NCI-H345 treated with DMSO at 0.1 percent for 48 hours (cell line): ENCODE measurements around the gene SLC39A11.
"Not testable (repeated sequence)": the region's sequence is repeated elsewhere in the genome, so short reads cannot be mapped to it uniquely, and the experiment has no call there.

Experiments used
- DNase-seq: peaks from one replicate; lab custom pipeline; 2025; ENCODE audit not compliant: unreplicated experiment; lab: John Stamatoyannopoulos, UW

Gene SLC39A11

DNA sequence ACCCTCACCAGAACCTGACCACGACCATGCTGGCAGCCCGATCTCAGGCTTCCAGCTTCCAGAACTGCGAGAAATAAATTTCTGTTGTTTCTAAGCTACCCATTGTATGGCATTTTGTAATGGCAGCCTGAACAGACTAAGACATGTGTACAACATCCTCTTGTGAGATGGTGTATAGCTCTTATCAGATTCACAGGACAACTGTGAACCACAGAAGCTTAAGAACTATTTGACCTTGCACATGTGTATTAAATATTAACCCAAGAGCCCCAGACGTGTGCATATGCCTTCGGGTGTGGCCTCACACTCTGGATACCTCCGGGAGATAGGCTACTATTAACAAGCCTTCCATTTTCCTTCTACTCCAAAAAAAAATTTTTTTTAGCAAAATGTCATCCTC lies 248.9 kb downstream of the SLC39A11 start:
- no peak for DNase-seq

DNA sequence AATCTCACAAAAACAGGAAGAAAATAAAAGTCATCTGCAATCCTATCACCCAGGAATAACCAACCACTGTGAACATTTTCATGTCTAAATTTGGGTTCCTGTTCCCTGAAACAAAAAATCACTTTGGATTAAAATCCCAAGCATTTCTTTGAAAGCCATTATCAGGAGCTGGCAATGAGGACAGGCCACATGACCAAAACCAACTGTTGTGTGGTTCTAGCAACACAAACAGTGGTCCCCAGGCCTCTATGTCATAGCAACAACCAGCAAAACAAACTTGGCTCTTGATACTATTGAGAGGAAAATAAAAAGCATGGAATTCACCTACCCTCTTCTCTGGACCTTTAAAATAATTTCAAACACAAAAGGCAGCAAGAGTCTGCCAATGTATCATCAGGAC lies 252.5 kb downstream of the SLC39A11 start:
- no peak for DNase-seq

DNA sequence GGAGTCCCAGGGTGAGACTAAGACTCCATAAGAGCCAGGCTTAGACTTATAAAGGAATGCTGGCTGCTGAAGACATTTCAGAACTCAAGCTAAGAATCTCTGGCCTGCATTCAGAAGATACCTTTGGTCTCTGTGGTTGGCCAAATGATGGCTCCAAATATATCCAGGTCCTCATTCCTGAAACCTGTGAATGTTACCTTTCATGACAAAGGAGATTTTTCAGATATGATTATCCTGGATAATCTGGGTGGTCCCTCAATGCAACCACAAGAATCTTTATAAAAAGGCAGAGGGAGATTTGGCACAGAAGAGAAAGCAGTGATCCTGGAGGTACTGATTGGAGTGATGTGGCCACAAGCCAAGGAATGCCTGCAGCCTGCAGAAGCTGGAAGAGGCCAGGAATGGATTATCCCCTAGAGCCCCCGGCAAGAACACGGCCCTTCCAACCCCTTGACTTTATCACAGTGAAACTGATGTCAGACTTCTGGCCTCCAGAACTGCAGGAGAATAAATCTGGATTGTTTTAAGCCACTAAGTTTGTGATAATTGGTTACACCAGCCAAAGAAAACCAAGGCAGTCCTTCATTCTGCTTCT lies 253.3 kb downstream of the SLC39A11 start:
- no peak for DNase-seq

DNA sequence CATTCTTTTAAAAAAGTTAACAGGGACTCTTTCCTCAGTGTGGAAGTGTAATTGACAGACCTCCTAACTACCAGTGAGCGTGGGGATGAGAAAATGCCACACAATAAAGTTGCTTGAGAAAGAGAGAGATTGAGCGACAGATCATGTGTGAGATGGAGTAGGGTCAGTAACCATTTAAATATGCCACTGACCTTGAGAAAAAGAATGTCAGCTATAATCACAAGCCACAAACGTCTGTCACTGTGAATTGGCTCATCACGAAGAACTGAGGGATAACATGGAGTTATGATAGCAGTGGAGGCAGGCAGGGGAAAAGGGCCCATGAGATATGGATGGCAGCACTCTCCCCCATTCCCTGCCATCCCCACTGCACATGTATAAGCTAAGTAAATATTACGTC lies 253.9 kb downstream of the SLC39A11 start:
- DNase-seq: no peak

DNA sequence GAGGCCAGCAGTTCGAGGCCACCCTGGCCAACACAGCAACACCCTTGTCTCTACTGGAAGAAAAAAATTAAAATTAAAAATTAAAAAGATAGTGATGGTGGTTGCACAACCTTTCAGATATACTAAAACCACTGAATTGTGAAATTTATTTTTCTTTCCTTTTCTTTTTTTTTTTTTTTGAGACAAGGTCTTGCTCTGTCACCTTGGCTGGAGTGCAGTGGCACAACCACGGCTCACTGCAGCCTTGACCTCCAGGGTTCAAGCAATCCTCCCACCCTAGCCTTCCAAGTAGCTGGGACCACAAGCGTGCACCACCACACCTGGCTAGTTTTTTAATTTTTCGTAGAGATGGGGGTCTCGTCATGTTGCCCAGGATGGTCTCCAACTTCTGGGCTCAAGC lies 254.4 kb downstream of the SLC39A11 start:
- no peak for DNase-seq

DNA sequence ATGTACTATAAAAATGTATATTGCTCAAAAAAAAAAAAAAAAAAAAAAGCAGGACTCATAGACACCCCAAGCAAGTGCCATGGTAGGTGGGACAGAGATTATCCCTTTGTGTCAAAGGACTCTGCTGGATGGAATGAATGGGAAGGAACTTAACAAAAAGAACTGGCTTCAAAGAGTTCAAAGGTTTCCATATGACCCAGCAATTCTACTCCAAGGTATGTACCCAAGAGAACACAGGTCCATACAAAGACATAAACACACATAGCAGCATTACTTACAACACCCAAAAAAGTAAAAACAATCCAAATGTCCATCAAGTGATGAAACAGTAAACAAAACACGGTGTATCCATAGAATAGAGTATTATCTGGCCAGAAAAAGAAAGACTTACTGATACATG lies 255.2 kb downstream of the SLC39A11 start:
- no peak for DNase-seq

DNA sequence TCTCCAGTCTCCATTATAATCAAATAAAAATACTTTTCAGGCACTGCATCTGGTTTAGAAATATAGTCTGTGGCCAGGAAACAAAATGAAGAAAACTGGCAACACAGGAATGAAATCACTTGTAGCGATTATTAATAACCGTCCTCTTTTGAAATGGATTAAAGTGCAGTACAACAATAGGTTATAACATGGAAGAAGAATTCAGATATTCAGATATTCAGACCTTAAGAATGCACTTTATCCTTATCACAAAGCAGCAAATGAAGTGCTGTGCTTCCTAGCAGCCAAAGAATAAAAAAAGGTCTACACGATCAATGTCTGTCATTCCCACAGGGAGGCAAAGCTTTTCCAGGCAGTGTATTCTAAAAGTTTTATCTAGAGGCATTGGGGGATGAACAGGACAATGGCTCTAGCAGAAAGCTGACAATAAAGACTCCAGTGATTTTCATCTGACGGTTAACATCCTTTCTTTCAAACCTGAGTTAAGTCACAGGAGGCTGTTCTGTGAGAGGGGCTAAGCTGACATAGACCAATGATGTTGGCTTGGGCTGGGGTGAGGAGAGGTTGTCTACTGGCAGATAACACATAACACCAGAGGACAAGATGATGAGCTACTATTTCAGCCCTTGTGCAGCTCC lies 259.2 kb downstream of the SLC39A11 start:
- no peak for DNase-seq

DNA sequence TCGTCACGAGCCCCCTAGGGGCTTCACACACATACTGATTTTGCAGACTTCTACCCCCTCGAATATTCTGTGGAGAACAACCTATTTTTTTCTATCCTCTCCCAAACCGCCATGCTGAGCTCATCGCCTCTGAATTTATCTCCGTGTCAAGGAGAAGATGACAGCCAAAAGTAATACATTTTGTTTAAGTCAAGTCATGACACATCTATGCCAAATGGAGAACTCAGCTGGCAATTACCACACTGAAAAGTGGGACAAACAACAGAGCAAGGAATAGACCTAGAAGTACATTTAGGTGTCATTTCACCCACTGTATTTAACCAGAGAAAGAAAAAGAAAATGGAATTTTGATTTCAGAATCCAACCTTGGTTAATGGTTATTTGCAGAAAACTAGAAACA lies 260.2 kb downstream of the SLC39A11 start:
- no peak for DNase-seq

DNA sequence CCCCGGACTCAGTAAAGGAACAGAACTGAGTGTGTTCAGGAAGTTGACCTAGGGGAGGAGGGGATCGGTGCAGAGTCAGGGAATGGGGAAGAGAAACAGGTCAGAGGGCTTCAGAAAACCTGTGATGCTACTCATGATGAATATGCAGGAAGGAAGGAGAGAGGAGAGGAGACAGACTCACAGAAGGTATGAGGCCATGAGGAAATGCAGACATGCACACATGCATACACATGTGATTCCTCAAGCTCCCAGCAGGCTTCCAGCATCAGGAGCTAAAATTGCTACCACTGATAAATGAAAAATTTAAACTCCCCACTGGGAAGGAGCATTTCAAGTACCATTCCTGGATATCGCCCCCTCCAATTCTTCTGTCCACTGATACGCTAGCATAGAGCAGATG lies 262.6 kb downstream of the SLC39A11 start:
- no peak for DNase-seq

DNA sequence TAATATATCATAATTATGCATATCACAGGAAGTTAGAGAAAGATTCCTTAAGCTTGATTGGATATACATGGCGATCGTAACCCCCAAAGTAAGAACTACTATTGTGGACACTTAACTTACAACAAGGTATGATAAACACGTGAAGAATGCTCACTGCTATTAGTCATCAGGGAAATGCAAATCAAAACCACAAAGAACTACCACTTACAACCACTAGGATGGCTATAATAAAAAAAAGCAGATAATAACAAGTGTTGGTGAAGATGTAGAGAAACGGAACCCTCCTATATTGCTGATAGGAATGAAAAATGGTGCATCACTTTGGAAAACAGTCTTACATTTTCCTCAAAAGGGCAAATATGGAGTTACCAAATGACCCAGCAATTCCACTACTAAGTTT lies 265.9 kb downstream of the SLC39A11 start:
- DNase-seq: no peak

DNA sequence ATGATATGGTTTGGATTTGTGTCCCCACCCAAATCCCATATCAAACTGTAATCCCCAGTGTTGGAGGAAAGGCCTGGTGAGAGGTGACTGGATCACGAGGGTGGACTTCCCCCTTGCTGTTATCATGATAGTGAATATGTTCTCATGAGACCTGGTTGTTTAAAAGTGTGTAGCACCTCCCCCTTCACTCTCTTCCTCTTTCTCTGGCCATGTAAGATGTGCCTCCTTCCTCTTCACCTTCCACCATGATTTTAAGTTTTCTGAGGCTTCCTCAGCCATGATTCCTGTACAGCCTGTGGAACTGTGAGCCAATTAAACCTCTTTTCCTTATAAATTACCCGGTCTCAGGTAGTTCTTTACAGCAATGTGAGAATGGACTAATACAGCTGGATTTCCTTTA lies 266.4 kb downstream of the SLC39A11 start:
- DNase-seq: not testable (repeated sequence)

DNA sequence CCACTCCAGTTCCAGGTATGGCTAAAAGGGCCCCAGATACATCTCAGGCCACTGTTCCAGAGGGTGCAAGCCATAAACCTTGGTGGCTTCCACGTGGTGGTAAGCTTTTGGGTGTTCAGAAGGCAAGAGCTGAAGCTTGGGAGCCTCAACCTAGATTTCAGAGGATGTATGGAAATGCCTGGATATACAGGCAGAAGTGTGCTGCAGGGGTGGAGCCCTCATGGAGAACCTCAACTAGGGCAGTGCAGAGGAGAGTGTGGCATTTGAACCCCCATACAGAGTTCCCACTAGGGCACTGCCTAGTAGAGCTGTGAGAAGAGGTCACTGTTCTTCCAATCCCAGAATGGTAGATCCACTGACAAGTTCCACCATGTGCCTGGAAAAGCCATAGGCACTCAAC lies 267.3 kb downstream of the SLC39A11 start:
- DNase-seq: no peak

DNA sequence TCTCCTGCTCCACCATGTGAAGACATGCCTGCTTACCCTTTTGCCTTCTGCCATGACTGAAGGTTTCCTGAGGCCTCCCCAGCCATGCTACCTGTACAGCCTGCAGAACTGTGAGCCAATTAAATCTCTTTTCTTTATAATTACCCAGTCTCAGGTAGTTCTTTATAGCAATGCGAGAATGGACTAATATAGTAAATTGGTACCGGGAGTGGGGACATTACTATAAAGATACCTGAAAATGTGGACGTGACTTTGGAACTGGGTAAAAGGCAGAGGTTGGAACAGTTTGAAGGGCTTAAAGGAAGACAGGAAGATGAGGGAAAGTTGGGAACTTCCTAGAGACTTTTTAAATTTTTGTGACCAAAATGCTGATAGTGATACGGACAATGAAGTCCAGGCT lies 268.2 kb downstream of the SLC39A11 start:
- not testable (repeated sequence) for DNase-seq

DNA sequence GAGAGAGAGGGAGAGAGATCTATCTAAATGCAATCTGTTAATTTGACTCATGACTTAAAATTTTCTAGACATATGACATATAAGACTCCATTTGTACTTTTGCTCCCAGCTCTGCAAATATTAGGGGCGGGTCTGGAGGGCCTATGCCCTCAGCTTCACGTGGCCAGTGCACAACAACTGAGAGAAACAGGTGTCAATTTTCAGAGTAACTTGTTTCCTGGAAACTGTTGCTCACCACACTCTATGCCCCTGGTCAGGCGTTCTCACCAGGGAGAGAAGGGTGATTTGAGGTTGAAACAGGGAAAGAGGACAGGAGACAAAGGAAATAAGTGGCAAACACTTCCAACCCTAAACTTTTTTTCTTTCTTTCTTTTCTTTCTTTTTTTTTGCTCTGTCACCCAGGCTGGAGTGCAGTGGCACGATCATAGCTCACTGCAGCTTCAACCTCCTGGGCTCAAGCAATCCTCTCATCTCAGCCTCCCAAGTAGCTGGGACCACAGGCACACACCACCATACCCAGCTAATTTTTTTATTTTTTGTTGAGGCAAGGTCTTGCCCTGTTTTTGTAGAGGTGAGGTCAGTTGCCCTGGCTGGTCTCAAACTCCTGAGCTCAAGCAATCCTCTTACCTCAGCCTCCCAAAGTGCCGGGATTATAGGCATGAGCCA lies 270.0 kb downstream of the SLC39A11 start:
- no peak for DNase-seq

DNA sequence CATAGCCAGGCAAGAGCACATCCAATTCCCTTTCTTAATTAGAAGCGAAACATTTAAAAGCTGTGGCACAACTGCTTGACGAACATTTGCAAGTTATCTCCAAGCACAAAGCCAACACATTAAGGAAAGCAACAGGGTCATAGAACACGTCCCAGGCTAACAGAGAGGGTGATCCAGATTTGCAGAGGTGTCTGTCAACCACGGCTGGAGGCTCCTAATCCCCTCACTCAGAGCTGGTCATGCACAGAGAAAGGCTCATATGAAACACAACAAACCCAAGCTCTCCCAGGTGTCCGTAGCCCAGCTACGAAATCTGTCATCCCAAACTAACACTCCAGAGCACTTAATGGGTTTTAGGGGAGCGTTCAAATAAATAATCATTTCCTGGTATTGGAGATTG lies 276.1 kb downstream of the SLC39A11 start:
- no peak for DNase-seq

DNA sequence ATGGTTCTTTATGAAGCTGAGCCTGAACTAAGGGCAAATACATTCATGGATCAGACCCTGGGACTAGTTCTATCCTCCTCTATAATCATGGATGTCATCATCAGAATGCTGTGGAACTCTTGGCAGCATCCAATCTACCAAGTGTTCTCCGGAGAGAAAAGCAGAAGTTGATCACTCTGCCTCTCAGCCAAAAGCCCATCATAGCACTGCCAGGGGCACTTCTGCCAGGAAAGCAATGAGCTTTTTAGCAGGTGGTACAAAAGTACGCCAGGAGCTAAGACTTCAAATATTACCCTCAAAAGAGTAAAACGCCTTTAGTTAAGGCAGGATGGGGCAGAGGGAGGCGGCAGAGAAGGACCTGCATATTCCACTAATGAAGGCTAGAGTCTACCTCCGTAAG lies 279.0 kb downstream of the SLC39A11 start:
- no peak for DNase-seq

DNA sequence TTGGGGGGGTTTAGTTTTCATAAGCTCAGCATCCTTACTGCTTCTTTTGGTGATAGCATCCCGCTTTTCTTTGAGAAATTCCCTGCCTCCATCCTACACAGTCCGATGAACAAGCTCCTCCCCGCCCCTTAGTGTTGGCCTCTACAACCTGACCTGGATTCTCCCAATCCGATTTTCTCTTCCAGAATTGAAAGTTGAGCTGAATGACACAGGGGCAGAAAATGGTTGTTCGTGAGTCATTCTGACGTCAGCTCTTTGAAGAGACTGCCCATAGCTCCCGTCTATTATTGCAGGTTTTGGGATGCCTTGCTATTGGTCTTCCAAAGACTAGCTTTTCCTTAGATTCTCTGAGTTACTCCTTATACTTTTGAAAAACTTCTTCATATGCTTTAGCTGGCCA lies 279.7 kb downstream of the SLC39A11 start:
- DNase-seq: no peak

DNA sequence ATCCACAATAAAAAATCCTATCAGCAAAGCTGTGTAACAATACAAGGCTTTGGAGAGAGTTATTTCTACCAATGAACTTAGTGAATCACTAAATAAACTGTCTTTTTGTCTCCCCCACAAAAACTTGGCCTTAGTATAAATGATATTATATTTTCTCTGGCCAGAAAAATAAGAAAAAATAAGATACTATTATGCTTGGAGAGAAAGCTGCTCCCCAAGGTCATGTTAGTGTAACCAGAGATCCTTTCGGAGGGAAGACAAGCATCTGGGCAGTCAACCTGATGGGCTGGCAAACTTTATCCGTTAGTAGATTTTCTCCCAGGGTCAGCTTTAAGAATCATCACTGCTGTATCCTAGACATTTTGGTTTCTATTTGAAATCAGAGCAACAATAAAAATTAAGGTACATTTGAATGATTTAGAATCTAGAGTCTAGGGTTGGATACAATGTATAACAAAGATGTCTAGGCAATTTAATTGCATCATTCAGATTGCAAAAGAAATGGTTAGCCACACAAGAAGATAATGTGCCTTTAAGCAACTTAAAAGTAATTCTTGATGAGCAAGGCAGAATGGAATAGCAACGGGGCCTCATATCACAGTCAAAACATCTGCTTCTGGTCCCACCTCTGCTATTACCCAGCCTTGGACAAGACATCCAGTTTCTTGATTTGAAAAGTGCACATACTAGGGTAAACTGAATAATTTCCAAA lies 280.4 kb downstream of the SLC39A11 start:
- DNase-seq: no peak

DNA sequence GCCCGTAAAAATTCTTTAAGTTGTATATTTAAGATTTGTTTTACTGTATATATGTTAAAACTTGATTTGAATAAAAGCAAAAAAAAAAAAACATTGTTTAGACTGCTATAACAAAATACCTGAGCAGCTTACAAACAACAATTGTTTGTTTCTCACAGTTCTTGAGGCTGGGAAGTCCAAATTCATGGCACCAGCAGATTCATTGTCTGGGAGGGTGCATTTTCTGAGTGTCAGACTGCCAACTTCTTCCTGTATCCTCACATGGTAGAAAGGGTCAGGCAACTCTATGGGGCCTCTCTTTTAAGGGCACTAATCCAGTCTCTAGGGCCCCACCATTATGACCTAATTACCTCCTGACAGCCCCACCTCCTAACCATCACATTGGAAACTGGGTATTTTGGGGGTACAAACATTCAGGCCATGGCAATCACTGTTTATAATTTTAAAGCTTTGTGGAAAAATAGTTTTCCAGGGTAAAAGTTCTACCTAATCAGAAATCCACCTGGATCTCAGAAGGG lies 281.4 kb downstream of the SLC39A11 start:
- DNase-seq: no peak

DNA sequence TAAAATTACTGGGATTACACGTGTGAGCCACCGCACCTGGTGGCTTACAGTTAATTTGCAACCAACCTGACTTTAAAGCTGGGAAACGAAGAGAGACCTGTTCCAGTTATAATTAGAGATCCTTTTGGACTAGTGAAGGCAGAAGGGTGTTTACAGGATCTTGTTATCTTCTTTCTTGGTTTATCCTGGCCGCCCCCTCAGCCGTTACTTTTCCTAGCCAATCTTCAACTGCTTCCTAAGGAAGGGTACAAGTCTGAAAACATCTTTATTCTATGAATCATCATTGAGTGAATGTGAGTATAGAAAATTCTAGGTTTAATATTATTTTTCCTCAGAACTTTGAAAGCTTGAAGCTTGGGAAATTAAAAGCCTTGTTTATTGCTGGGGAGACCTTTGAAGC lies 286.5 kb downstream of the SLC39A11 start:
- no peak for DNase-seq

DNA sequence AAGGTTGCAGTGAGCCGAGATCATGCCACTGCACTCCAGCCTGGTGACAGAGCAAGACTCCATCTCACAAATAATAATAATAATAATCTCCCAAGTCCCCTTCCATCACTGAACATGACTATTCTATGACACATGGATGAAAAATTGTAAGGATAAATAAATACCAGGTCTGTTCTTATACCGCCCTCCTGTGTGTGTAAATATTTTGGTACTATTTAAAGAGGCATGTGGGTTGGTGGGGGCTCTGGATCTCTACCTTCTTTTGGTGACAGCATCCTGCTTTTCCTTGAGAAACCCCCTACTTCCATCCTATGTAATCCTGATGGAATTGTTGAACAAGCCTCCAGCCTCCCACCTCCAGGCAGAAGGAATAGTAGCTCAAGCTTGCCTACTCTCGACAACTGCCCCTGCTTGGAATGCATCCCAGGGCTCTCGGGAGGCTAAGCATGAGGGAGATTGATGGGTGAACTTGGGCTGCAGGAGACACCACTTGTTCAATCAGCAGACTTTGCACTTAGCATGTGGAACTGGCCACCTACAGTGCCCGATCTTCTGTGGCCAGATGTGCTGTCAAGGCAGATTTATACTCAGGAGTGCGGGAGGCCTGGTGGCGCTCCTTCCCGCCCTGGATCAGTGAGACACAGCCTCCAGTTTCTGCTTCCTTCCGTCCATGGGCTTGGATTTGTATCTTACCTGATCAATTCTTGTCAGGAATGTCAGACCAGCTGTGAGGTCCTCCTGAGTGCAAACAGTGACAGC lies 287.4 kb downstream of the SLC39A11 start:
- DNase-seq: no peak
